ENCODE results near the gene PPIL1. TPM values are rescaled to one million over a fixed set of nuclear protein-coding genes. Genes with fewer than 3 reads are reported as not detected.

Gene PPIL1
- total and polyA plus RNA-seq, 2 of the 8 experiments (the other 6 are each of a cell fraction or from before 2014, with no cell fraction given) = 83.7 to 86.5 TPM

DNA sequence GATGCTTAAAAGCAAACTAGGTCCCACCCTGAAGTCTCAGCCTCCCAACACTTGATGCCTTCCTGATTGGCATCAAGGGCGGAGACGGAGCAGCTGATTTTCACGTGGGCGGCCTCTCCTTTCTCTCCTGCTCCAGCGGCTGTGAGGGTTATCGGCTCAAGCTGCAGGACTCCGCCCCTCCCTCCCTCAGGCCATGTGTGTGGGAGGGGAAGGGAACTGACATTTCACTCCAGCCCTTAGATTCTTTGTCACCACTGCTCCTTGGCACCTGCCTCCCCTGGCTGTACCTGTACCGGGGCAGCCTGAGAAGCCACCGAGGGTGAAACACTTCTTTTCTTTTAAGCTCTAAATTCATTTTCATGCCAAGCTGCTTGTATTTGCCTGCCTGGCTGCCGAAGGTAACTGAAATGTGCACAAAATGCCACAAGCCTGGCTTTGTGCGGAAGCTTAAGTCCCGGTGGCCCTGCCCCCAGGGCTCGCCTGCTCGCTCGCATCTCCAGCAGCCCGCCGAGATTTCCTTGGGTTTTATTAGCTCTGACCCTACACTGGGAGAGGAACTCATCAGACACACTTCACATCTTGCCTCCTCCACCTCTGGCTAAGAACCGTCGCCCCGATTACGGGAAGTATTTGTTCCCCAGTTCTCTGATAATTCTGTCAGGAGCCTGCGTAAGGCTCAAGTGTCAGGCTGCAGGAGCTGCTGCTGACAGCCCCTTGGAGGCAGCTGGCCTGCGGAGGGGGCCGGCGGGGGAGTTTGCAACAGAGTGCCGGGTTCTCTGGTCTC is 25.8 kb downstream of the PPIL1 start (continued):
- TF ChIP-seq SP4 (IDR thresholded peaks at IDR 0.05; ENCODE audit: low read length) = peak; percentile 59; the same call in 1 of the 2 replicates
- TF ChIP-seq, protein P1, sequence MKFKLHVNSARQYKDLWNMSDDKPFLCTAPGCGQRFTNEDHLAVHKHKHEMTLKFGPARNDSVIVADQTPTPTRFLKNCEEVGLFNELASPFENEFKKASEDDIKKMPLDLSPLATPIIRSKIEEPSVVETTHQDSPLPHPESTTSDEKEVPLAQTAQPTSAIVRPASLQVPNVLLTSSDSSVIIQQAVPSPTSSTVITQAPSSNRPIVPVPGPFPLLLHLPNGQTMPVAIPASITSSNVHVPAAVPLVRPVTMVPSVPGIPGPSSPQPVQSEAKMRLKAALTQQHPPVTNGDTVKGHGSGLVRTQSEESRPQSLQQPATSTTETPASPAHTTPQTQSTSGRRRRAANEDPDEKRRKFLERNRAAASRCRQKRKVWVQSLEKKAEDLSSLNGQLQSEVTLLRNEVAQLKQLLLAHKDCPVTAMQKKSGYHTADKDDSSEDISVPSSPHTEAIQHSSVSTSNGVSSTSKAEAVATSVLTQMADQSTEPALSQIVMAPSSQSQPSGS (IDR thresholded peaks at IDR 0.05; ENCODE audit: low read length) = 0 out of 2 replicates have a peak, but pooled peaks have one; percentile 46
- TF ChIP-seq EP300 (IDR thresholded peaks at IDR 0.05; ENCODE audit: borderline replicate concordance in 1 of 2, low read depth in 2 of 2, low read length in 2 of 2) = no peak
- TF ChIP-seq BRCA1 (IDR thresholded peaks at IDR 0.05; ENCODE audit: low read depth, low read length) = no peak
- TF ChIP-seq, protein P2, sequence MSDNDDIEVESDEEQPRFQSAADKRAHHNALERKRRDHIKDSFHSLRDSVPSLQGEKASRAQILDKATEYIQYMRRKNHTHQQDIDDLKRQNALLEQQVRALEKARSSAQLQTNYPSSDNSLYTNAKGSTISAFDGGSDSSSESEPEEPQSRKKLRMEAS (IDR thresholded peaks at IDR 0.05) = peak; percentile 88
- no peak for TF ChIP-seq NANOG (IDR thresholded peaks at IDR 0.05; ENCODE audit: insufficient read depth, low read depth, low read length, poor library complexity, severe bottlenecking)
